Camera-type eye (tissue), 1 donor: ENCODE data around the gene NDUFB10. TPM values are rescaled to one million over a fixed set of nuclear protein-coding genes. Genes with fewer than 3 reads are reported as not detected.

ENCODE experiments used
- total RNA-seq: library from RNA; depleted of rRNA; stranded (reverse); fragments of >200 nt; gene quantifications from one replicate; pipeline ENCODE4 v1.2.3, GENCODE V29; 2014

NDUFB10 gene
- 71.7 TPM for total RNA-seq

DNA sequence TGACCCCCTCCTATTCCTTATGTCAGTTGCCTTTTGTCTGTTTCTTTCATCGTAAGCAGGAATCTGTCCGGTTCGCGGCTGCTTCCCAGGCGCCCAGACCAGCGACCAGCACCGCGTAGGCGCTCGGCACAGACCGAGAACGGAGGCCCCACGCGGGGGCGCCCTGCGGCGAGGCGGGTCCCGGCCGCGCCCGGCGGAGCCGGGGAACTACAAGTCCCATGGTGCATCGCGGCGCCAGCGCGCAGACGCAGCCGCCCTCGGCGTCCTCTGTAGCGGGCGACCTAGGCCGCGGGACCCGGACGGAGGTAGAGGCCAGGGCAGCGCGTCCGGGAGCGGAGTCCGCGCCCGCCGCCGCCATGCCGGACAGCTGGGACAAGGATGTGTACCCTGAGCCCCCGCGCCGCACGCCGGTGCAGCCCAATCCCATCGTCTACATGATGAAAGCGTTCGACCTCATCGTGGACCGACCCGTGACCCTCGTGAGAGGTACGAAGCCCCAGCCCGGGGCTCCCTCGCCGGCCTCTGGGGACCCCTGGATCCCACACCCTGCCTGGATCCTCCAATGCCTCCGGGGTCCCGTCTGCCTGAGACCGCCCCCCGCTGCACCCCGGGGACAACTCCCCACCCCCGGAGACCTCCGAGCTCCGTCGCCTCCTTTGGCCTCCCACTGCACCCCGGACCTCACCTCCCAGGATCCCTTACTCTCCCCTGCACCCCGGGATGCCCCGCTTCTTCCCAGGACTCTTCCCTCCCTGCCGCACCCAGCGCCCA lies at the start of gene NDUFB10:
Gene NDUFB10 (plus strand): TSS at position 270 of the 771 bp plus-strand sequence. CDS start 87 bp downstream, at position 357.

DNA sequence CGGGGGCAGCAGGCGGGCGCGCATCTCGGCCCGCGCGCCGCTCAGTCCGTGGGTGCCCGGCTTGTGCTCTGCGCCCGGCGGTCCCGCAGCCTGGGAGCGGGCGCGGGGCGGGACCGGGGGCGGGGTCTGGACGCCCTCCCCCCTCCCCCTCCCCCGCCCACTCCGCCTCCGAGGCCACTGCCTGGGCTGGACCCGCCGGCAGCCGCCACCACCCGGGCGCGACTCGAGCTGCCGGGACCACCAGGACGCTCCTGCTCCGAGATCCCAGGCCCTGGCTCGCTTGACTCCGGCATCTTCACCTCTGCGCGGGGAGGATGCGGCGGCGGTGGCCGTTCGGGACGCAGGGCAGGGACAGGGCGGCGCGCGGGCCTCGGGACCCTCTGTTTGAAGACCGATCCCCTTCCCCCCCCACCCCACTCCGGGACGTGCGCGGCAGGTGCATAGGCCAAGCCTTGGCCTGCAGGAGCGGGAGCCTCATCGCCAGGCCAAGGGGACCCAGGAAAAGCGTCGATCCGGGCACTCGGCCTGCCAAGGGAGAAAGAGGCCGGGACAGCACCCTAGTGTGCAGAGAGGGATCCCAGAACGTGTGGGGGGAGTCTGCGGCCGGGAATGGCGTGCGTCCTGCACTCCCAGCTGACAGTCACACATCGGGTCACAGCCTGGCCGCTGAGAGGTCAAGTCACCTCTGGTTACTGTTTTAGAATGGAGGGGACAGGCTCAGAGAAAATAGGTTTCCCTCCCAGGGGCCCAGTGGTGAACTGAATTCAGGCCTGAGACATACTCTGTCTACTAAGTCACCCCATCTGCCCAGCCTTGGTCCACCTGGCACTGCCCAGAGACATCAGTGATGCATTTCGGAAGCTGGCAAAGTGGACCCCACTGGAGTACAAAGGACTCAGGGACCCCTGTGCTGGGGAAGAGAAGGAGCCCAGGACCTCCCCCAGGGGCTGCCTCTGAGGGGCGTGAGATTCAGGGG lies 40.7 kb upstream of the NDUFB10 start, which contains the start of gene HS3ST6:
Gene HS3ST6 (minus strand): TSS at position 65 of the 976 bp plus-strand sequence. CDS start 92 bp downstream, outside the sequence.

DNA sequence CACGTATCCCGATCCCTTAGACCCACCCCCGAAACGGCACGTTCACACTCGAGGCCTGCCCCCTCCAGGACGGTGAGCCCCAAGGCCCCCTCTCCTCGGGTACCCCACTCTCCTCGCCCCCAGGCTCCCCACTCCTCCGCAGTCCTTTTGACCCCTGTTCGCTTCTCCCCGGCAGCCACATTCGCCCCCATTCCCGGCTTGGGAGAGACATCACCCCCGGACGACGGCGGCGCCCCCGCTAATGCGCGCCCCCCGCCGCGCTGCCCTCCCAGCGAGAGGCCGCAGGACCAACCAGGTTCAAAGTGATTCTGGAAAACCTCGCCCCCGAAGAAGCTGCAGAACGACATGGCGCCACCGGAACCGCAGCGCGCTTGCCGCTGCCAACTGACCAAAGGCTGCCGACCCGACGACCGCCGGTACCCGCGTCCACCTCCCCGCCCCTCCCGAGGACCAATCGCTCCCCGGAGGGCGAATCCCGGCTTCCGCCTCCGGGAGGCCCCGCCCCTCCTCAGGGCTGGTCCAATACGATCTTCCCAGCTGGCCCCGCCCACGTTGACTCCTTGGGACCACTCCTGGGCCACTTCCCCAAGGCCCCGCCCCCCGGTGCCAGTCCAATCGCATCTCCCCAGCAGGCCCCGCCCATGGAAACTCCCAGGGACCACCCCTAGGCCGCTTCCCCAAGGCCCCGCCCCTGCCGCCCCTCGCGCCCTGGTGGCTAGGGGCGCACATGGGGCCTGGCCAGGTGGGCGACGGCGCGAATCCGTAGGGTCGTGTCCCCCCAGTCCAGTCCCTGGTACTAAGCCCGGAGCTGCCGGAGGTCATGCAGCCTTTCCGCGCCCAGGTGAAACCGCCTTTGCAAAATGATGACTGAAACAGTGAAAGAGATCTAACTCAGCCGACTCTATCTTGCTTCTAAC lies 16.3 kb upstream of the NDUFB10 start, which contains the start of gene MSRB1:
Gene MSRB1 (minus strand): TSS at position 390 of the 917 bp plus-strand sequence. CDS start 43 bp downstream, at position 347.

GRCh38 chr16:1964506-1965395 lies 5.4 kb downstream of the NDUFB10 start, which contains the start of gene RPS2:
Gene RPS2, minus strand, starts transcription at chr16:1964826. Its CDS starts 201 bp downstream, at chr16:1964625.

GRCh38 chr16:1966460-1966859 lies 7.1 kb downstream of the NDUFB10 start, which contains the start of gene RNF151:
Gene RNF151, plus strand, starts transcription at chr16:1966856. Its CDS starts 26 bp downstream, at chr16:1966882.

DNA sequence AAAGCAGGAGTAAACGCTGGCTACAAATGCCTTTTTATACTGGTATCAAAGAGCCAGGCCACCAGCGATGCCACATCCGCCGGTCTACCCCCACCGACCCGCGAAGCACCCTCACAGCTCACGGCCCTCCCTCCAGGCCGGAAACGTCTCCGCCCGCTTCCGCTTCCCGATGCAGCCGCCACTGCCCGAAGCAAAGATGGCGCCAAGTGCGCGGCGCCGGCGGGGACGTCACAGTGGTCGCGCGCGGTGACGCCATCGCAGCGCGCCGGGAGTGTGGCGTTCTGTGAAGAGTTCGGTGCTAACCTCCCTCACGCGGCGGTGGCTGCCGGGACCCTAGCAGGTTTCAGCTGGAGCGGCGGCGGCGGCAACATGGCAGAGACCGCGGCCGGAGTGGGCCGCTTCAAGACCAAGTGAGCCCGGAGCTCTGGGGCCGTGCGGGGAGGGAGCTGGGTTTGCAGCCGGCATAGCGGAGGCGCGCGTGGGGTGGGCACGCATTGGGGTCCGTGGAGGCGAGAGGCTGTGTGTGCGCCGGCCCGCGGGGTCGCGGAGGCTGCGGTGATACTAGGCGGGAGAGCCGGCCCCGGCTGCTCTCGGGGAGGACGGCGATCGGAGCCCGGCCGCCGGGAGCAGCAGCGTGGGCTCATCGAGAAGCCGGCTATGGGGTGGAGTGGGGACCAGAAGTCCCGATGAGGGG lies 12.6 kb downstream of the NDUFB10 start, which contains the start of gene TBL3:
Gene TBL3 (plus strand): TSS at position 258 of the 694 bp plus-strand sequence. CDS start 112 bp downstream, at position 370.

GRCh38 chr16:1981398-1981836 lies 22.1 kb downstream of the NDUFB10 start, which contains the start of gene NOXO1:
Gene NOXO1, minus strand, starts transcription at chr16:1981469. Its CDS starts 290 bp downstream, at chr16:1981179.

DNA sequence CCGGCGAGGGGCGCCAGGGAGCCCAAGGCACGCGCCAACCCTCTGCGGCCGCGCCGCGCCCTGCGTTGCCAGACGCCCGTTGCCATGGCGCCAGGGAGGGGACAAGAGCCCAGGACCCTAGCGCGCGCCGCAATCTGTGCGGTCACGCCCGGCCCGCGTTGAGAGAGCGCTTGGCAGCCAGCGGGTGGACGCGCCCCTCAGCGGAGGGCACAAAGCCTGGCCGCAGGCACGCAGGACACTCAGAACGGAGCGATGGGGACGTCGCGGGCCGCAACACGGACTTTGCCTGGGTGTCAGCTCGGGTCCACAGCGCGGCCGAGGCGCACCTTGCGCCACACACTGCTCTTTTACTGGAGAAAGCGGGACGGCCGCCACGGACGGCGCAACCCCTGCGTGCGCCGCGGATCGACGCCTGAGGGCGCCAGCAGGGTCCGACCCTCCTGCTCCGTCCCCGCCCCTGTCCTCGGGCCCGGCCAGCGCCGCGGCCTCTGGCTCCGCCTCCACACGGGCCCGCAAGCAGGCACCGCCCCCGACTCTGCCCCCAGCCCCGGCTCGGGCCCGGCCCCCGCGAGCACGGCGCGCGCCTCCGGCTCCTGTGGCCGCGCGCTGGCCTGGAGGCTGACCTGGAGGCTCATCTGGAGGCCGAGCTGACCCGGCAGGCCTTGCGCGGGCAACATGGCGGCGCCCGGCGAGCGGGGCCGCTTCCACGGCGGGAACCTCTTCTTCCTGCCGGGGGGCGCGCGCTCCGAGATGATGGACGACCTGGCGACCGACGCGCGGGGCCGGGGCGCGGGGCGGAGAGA lies 24.4 kb downstream of the NDUFB10 start, which contains the start of gene GFER:
Gene GFER (plus strand): TSS at position 650 of the 803 bp plus-strand sequence. CDS start 26 bp downstream, at position 676.

GRCh38 chr16:1989209-1990100 lies 30.1 kb downstream of the NDUFB10 start, which contains the start of gene SYNGR3:
Gene SYNGR3, plus strand, starts transcription at chr16:1989970. Its CDS starts 133 bp downstream, at chr16:1990103.

DNA sequence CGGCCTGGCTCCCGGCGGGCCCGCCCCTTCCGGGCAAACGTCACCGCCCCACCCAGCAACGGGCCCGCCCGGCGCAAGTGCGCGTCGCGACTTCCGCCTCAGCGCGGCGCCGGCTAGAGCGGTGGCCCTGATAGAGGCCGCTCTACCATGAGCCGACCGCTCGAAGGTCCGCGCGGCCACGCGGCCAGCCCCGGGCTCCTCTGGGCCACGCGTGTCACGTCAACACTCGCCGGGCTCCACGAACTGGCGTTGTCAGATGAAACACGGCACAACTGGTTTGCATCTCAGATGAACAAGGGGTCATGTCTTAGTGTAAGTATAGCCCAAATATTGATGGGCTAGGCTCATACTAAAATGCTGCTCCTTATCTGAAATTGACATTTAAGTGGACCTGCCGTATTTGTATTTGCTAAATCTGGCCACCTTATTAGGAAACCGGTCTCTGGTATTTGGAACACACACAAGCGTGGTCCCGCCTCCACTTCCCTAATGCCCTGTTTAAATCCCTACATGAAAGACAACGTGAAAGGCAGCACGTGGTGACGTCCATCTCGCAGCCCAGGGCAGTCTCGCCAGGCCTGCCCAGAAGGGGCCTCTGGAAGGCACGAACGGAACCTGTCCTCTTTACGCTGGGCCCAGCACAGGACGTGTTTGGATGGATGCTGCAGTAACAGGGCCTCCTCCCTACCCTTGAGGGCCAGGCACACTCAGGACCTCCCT lies 50.6 kb downstream of the NDUFB10 start, which contains the start of gene ZNF598:
Gene ZNF598 (minus strand): TSS at position 31 of the 720 bp plus-strand sequence.

Other genes with a start within 250 kb of the NDUFB10 start
- gene NME3, start 188.0 kb upstream of the NDUFB10 start, total RNA-seq, result 52.0 TPM
- gene EME2, start 186.7 kb upstream of the NDUFB10 start, total RNA-seq, result 16.1 TPM
- 48.4 TPM for gene MRPS34, start 186.4 kb upstream of the NDUFB10 start, total RNA-seq
- gene SPSB3, start 177.0 kb upstream of the NDUFB10 start, total RNA-seq, result 93.1 TPM
- gene NUBP2, start 176.6 kb upstream of the NDUFB10 start, total RNA-seq, result 56.1 TPM
- gene IGFALS, start 165.8 kb upstream of the NDUFB10 start, total RNA-seq, result 0.55 TPM
- gene HAGH, start 132.7 kb upstream of the NDUFB10 start, total RNA-seq, result 55.9 TPM
- 35.6 TPM for gene FAHD1, start 132.3 kb upstream of the NDUFB10 start, total RNA-seq
- gene MEIOB, start 87.4 kb upstream of the NDUFB10 start, total RNA-seq, result 0.60 TPM
- 0.38 TPM for gene HS3ST6, start 41.1 kb upstream of the NDUFB10 start, total RNA-seq
- 5.7 TPM for gene MSRB1, start 16.3 kb upstream of the NDUFB10 start, total RNA-seq
- gene RPL3L, start 4.8 kb upstream of the NDUFB10 start, total RNA-seq, result 6.3 TPM
- 801 TPM for gene RPS2, start 5.3 kb downstream of the NDUFB10 start, total RNA-seq
- gene RNF151, start 7.3 kb downstream of the NDUFB10 start, total RNA-seq, result not detected
- gene TBL3, start 12.5 kb downstream of the NDUFB10 start, total RNA-seq, result 32.0 TPM
- 0.55 TPM for gene NOXO1, start 21.9 kb downstream of the NDUFB10 start, total RNA-seq
- 14.7 TPM for gene GFER, start 24.7 kb downstream of the NDUFB10 start, total RNA-seq
- 6.5 TPM for gene SYNGR3, start 30.4 kb downstream of the NDUFB10 start, total RNA-seq
- gene ZNF598, start 50.3 kb downstream of the NDUFB10 start, total RNA-seq, result 20.3 TPM
- 2.0 TPM for gene NPW, start 60.2 kb downstream of the NDUFB10 start, total RNA-seq
- 36.8 TPM for gene NHERF2, start 67.4 kb downstream of the NDUFB10 start, total RNA-seq
- 17.2 TPM for gene NTHL1, start 88.3 kb downstream of the NDUFB10 start, total RNA-seq
- 103 TPM for gene TSC2, start 88.4 kb downstream of the NDUFB10 start, total RNA-seq
- gene PKD1, start 176.4 kb downstream of the NDUFB10 start, total RNA-seq, result 195 TPM
- gene RAB26, start 189.1 kb downstream of the NDUFB10 start, total RNA-seq, result 6.1 TPM
- 38.7 TPM for gene TRAF7, start 196.2 kb downstream of the NDUFB10 start, total RNA-seq
- gene CASKIN1, start 237.1 kb downstream of the NDUFB10 start, total RNA-seq, result 7.3 TPM
- gene MLST8, start 245.9 kb downstream of the NDUFB10 start, total RNA-seq, result 34.4 TPM